HG03442 (cell line): ENCODE measurements around the gene SDC3.
"Not testable (repeated sequence)": the region's sequence is repeated elsewhere in the genome, so short reads cannot be mapped to it uniquely, and the experiment has no call there.

Experiments used
- ATAC-seq: cut with Tn5 transposase; IDR thresholded peaks from one replicate; pipeline ENCODE4 v1.9.1; 2021; ENCODE audit warnings: mild to moderate bottlenecking, moderate library complexity; ENCODE audit not compliant: unreplicated experiment

SDC3 gene

DNA sequence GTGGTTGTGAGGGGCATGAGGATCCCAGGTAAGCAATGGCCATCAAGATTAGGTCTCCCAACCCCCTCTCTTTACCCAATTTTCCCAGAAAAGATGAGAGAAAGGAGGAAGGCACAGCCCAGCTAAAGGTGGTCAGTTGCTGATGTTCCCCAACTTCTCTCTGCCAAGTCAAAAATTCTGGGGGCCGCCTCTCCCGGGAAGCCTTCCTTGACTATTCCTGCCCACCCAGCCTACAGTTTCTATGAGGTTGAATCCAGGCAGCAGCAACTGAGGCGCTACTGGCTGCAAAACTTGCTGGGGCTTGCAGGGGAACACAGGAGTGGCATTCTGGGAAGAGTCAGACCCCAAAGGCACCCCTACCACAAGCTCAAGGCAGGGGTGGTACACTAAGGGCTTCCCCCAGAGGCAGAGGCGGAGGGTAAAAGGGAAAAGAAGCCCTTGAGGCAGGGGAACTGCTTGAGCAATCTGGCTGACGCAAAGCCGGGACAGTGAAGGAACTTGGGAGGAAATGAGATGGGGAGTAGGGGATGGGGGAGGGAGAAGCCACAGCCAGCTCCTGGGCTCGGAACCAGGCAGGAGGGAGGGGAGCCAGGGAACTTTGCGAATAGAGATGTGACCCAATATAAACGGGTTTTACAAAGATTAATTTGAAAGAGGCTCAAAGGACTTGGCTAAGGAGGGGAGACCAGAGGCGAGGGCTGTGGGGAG lies 31.2 kb downstream of the SDC3 start:
- no peak for ATAC-seq

DNA sequence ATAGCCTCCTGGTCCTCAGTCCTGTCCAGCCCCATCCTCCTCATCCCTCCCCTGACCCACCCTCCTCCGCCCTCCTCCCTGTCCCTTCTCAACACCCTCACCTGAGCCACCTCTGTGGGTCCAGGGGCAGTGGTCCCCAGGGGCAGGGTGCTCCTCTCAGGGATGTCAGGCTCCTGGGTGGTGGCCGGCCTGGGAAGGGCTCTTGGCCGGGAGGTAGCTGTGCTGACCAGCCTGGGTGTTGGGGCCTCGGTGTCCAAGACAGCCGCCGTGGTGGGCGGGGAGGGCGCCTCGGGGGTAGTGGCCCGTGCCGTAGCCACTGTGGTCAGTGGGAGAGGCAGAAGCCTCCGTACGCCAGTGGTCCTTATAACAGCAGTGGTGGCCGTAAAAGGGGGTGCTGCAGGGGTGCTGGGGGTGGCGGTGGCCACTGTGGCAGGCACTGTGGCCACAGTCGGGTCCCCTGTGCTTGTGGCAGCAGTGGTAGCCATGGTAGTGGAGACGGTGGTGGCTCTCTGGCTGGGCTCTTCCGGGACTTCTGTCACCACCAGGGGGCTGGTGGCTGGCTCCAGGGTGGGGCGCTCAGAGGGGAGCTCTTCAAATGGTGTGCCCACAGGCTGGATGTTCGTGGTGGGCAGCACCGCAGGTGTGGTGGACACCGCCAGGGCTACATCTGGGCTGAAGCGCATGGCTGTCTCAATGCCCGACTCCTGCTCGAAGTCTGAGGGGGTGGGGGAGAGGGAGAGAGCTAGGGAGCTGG lies 31.9 kb downstream of the SDC3 start:
- no peak for ATAC-seq

DNA sequence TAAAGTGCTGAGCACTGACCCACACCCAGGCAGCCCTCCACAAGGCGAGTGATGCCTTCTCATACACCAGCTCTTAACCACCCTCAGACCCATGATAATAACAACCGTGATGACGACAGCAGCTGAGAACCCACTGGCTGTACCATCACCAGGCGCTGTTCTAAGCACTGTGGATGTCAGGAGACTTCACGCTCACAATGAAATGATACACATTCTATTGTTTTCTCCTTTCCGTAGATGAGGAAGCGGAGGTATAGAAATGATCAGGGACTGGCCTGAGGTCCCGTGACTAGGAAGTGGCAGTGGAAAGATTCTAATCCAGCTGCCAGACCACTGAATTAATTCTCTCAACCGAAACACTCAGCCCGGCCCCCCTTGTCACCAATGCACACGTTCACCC lies 32.6 kb downstream of the SDC3 start:
- no peak for ATAC-seq

DNA sequence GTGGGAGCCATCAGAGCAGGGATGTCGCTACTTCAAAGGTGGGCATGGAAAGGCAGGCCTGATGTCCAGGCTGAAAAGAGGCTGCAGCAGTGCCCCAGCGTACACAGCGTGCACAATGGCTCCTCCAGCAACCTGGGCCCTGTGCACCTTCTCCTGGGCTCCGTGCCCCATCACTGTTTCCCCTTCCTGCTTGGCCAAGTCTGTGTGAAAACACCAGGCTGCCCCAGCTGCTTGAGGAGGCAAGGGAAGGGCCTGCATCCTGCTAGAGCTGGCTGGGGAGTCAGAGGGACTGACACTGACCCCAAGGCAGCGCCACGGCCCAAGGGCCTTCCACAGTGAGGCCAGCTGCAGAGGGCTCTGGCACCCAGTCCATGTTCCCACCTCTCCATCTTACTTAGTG lies 33.4 kb downstream of the SDC3 start:
- no peak for ATAC-seq

DNA sequence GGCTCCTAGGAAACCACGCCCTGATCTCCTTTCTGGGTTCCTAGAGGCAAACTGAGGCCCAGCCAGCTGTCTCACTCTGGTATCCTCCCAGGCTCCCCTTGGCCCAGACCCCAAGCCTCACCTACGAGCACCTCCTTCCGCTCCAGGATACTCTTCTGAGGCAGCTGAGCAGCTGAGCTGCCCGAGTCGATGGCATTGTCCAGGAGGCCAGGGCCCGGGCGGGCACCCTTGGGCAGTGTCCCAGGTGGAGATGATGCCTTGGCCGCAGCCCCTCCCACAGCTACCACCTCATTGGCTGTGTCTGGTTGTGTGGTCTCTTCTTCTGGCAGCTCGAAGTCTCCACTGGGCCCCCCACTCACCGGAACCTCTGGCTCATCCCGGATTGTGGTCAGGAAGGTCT lies 34.4 kb downstream of the SDC3 start:
- ATAC-seq, result no peak

- ATAC-seq, result no peak
Measured at GRCh38 chr1:30872948-30873263, 35.7 kb downstream of the SDC3 start.

GRCh38 chr1:30872033-30872947 lies 36.3 kb downstream of the SDC3 start:
- ATAC-seq, result no peak

- no peak for ATAC-seq
Measured at GRCh38 chr1:30871276-30871871, 37.2 kb downstream of the SDC3 start.

DNA sequence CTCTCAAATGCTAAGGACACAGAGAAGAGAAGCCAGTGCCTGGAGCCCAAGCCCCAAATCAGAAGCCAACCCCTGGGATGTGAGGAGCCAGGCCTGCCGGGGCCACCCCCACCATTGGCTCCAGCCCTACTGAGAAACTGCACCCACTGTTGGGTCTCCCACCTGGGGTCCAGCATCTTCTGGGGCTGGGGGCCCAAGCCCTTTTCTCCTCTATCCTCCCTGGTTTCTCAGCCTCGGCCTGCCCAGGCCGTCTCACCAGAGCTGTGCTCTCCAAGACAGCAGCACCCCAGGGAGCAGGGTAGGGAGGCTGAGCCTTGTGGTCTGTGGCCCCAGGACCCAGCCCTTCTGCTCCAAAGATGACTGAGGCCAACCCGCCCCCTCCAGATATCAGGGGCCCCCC lies 37.9 kb downstream of the SDC3 start:
- no peak for ATAC-seq

- no peak for ATAC-seq
Measured at GRCh38 chr1:30870035-30870434, 38.5 kb downstream of the SDC3 start.

GRCh38 chr1:30868833-30869435 lies 39.6 kb downstream of the SDC3 start:
- ATAC-seq, result no peak

GRCh38 chr1:30868057-30868456 lies 40.5 kb downstream of the SDC3 start:
- not testable (repeated sequence) for ATAC-seq

DNA sequence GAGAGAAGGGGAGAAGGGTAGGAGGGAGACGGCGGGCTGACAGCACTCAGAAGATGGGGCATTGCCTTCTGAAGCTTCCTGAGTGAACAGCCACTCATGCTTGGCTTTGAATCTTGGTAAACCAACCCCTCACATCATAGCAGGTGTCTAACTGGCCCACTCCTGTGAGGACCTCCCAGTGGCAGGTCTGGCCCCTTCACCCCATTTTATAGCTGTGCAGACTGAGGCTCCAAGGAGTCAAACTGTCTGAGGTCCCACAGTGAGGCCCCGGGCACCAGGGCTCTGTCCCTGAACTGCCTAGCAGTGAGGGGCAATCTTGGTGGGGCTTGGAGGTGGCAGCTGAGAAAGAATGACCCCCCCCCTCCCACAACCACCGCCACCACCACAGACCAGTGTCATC lies 41.0 kb downstream of the SDC3 start:
- no peak for ATAC-seq

DNA sequence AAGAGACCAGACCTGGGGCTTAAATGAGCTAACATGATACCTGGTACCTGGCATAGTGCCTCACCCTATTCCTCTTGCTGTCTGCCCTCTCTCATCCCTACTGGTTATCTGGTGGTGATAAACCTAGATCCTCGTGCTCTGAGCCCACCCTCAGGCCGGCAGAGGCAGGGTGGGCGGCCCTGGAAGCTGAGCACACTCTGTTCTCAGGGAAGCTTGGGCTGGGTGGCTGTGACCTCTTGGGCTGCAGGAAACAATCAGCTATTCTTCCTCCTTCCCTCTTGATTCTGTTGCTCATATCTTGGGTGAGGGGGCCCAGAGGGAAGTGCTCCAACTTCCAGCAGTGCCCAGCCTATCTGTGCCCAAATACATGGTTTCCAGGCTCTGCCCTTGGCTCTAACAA lies 42.0 kb downstream of the SDC3 start:
- no peak for ATAC-seq

DNA sequence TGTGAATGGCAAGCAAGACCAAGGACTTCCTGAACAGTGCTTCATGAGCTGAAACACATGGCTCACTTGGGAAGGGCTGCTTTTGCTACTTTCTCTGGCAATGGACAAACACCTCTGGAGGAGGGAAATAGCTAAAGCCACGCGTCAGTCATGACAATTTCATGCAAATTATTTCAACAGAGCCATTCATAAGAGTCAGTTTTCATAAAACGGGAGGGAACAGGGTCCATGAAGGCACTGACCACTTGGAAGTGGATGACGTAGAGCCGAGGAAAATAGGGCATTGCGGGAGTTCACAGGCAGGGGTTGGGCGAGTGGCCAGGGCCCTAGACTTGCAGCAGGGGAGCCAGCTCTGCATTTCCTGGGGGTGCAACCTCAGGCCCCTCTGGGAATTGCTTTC lies 43.9 kb downstream of the SDC3 start:
- no peak for ATAC-seq

DNA sequence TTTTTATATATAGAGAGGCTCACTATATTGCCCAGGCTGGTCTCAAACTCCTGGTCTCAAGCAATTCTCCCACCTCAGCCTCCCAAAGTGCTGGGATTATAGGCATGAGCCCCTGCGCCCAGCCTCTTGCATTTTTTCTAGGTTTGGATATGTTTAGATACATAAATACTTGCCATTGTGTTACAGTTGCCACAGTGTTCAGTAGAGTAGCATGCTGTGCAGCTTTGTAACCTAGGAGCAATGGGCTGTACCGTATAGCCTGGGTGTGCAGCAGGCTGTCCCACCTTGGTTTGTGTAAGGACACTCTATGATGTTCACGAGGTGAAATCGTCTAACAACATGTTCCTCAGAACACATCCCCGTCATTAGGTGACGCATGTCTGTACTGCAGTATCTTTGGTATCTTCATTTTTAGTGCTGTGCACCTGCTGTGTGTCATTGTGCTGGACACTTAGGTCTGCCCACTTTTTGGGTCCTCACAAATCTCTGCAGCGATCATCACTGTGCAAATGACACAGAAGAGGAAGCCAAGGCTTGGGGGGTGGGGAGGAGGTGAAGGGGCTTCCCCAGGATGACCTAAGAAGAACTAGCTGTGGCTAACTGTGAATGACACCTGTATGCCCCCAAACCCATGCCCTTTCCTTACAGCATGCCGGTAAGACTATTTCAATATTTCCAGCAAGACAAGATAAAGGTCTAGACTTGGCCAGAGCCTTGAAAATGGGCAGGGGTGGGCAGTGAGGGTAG lies 44.5 kb downstream of the SDC3 start:
- no peak for ATAC-seq

DNA sequence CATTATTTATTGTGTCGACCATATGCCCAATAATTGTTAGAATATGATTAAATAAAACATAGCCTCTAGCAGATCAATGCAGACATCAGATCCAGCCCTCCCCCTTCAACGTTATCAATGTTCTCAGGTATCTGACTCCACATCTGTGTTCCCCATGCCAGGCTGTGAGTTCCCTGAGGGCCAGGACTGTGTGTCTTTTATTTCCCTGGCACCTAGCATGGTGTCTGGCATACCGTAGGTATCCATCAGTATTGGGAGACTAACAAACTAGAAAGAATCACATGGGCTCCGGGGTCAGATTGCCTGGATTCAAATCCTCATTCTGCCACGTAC lies 48.3 kb downstream of the SDC3 start:
- ATAC-seq, result no peak

DNA sequence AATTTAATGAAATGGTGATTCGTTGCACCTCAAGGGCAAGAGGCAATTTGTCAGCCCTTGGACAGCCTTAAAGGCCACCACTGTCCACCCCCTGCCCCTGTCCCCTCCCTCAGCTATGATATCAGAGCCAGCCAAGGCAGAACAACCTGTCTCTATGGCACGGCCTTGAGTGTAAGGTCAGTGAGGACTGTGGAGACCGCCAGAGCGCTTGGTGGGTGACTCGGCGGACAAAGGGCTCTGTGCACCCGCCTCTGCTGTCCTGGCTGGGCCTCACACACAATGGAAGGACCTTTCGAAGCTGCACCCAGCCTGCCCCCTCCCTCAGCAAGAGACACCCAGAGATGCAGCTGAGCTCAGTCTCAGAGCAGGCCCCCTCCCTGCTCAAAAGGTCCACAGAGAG lies 50.6 kb downstream of the SDC3 start:
- ATAC-seq, result no peak

- no peak for ATAC-seq
Measured at GRCh38 chr1:30857062-30857461, 51.5 kb downstream of the SDC3 start.

DNA sequence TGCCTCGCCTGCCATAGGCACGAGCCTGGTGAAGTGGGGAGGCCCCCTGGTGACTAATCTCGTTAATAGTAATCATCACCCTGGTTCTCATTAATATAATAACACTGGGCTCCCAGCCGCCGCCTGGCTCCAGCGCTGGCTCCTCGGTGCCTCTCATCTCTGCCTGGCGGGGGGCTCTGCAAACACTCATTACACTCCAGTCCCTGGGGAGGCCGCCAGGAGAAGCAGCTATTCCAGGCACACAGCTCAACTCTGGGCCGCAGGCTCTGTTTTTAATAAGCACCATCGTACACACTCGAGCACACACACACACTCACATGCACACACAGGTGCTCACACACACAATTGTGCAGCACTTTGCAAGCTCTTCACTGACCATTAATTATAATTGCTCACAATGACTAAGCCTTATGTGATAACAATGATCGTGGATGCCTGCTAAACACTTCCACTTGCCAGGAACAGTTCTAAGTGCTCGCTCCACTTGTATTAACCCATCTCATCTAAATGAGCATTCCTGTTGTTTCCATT lies 52.2 kb downstream of the SDC3 start:
- ATAC-seq, result no peak
